ENCODE data around the gene PLEKHA5.
A peak's percentile ranks its signal among the peaks of the same experiment; 100 is the strongest.

The PLEKHA5 gene

DNA sequence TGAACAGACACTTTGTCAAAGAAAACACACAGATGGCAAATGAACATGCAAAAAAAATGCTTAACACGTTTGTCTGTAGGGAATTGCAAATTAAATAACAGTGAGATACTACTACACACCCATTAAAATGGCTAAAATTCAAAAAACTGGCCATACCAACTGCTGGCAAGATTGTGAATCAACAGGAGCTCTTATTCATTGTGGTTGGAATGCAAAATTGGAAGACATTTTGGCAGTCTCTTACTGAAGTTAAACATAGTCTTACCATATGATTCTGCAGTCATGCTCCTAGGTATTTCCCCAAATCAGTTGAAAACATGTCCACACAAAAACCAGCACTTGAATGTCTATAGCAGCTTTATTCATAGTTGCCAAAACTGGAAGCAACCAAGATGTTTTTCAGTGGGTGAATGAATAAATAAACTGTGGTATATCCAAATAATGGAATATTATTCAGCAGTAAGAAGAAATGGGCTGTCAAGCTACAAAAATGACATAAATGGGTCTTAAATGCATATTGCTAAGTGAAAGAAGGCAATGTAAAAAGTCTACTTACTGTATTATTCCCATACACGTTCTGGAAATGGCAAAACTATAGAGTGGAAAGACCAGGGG is 91.4 kb downstream of the PLEKHA5 start:
- no peak overlapping the region for H3K4me3 ChIP-seq (ENCODE audit: low read depth, low read length)
- in situ Hi-C loops (cut with HindIII; ENCODE audit: low sequenced_read_pairs) = no loop called here
- peak; percentile 85 for DNase-seq (ENCODE audit: low read depth)
- TF ChIP-seq, protein P1, sequence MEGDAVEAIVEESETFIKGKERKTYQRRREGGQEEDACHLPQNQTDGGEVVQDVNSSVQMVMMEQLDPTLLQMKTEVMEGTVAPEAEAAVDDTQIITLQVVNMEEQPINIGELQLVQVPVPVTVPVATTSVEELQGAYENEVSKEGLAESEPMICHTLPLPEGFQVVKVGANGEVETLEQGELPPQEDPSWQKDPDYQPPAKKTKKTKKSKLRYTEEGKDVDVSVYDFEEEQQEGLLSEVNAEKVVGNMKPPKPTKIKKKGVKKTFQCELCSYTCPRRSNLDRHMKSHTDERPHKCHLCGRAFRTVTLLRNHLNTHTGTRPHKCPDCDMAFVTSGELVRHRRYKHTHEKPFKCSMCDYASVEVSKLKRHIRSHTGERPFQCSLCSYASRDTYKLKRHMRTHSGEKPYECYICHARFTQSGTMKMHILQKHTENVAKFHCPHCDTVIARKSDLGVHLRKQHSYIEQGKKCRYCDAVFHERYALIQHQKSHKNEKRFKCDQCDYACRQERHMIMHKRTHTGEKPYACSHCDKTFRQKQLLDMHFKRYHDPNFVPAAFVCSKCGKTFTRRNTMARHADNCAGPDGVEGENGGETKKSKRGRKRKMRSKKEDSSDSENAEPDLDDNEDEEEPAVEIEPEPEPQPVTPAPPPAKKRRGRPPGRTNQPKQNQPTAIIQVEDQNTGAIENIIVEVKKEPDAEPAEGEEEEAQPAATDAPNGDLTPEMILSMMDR (IDR thresholded peaks at IDR 0.05; ENCODE audit: low read depth, low read length, missing control alignments) = no peak

DNA sequence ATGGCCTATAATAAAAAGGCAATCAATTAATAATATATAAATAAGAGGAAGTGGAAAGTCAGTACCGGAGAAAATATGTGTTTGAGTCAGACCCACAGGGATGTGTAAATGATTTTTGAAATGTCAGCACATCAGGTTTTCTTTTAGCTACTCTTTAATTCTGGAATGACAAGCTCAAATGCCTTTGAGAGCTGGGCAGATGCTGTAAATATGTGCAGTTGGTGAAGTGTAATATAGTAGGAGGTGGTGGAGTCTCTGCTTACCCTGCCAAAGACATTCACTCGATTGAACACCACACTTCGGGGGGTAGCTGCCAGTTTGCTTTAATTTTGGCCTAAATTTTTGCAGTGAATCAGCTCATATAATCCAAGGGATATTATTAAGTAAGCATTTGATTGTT is 93.0 kb downstream of the PLEKHA5 start:
- in situ Hi-C loops (cut with HindIII; ENCODE audit: low sequenced_read_pairs) = no loop called here
- H3K4me3 ChIP-seq (ENCODE audit: low read depth, low read length) = no peak overlapping the region
- TF ChIP-seq, protein P1 (IDR thresholded peaks at IDR 0.05; ENCODE audit: low read depth, low read length, missing control alignments) = no peak
- DNase-seq (ENCODE audit: low read depth) = no peak

DNA sequence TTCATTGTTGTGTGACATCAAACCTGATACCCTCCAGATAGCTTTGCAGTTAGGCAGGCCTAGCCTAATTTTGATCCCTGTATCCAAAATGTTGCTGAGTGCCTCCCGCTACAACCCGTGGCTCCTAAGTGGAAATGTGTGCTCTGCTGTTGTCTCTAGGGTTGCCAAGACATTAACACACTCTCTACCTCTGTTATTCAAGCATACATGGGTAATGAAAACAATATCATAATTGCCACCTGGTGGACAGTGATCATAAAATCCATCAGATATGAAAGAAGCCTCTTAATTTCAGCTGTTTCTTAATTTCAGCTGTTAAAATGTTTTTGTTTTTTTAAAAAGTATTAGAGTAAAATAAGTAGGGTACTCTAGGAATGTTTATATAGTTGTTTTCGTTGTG is 93.5 kb downstream of the PLEKHA5 start:
- TF ChIP-seq, protein P1 (IDR thresholded peaks at IDR 0.05; ENCODE audit: low read depth, low read length, missing control alignments) = peak; percentile 19

DNA sequence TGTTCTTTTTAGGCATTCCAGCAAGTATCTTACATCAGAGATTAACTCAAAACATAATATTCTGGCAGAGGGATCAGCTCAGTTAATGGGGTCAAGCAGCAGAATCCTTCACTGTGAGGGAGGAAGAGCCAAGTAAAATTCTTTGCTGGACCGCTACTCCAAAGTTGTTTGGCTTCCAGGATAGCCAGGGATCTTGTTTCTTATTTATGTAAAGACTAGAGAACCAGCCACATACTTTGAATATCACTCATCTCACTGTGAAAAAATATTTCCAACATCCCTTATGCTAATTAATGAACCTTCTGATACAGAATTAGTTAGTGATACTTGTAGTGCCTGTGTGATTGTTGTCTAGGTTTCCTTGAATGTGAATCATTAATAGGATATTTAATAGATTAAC is 94.2 kb downstream of the PLEKHA5 start:
- TF ChIP-seq, protein P1 (IDR thresholded peaks at IDR 0.05; ENCODE audit: low read depth, low read length, missing control alignments) = no peak
- in situ Hi-C loops (cut with HindIII; ENCODE audit: low sequenced_read_pairs) = no loop called here
- peak; percentile 87 for DNase-seq (ENCODE audit: low read depth)
- H3K4me3 ChIP-seq (ENCODE audit: low read depth, low read length) = no peak overlapping the region

More for the DNA sequence above, 93.5 kb downstream of the PLEKHA5 start:
- no peak overlapping the region for H3K4me3 ChIP-seq (ENCODE audit: low read depth, low read length)
- in situ Hi-C loops (cut with HindIII; ENCODE audit: low sequenced_read_pairs) = no loop called here
- no peak for DNase-seq (ENCODE audit: low read depth)

DNA sequence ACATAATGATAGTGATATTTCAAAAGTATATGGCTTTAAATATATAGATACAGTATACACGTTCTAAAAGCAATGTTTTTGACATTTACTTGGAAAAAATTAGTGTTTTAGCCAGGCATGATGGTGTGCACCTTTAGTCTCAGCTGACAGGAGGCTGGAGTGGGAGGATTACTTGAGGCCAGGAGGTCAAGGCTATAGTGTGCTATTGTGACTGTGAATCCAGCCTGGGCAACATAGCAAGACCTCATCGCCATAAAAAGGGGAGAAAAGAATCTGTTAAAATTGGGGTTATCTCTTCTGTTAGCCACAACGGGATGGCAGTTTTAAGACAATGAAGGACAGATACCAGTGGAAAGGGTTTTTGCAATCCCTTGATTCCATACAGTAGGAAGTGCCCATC is 95.2 kb downstream of the PLEKHA5 start:
- no peak for DNase-seq (ENCODE audit: low read depth)
- no peak overlapping the region for H3K4me3 ChIP-seq (ENCODE audit: low read depth, low read length)
- TF ChIP-seq, protein P1 (IDR thresholded peaks at IDR 0.05; ENCODE audit: low read depth, low read length, missing control alignments) = no peak
- in situ Hi-C loops (cut with HindIII; ENCODE audit: low sequenced_read_pairs) = no loop called here

DNA sequence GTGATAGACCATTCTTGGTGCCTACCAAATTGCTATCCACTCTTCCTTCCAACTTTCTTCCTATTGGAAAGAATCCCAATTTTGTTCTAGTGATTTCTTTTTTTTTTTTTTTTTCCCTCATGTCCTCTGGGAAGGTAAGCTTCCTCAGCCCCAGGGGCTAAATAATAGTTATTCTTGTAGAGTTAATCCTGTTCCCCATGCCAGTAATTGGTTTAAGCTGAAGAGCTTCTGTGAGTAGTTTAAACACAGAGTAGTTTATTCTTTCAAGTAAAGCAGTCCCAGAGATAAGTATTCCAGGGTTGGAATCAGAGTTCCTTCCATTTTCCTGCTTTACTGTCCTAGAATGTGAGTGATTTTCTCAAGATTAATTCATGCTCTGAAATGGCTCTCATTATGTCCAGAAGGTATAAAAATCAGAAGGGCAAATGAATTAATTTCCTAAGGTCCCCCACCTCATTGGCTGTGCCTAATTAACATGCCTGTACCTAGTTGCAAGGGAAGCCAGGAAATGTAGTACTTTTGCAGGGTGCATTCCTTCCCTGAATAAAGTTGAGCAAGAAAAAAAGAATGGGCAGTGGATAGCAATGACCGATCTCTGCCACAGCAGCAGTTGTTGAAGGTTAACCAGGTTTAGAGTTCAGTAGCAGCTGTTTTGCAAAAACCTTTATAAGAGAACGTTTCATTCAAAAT is 97.8 kb downstream of the PLEKHA5 start:
- in situ Hi-C loops (cut with HindIII; ENCODE audit: low sequenced_read_pairs) = no loop called here
- TF ChIP-seq, protein P1 (IDR thresholded peaks at IDR 0.05; ENCODE audit: low read depth, low read length, missing control alignments) = no peak
- no peak overlapping the region for H3K4me3 ChIP-seq (ENCODE audit: low read depth, low read length)
- no peak for DNase-seq (ENCODE audit: low read depth)

All from astrocyte of the cerebellum (primary cell).